Activated B cell treated with CpG ODN at 0.5 μM for 24 hours (primary cell): ENCODE data around the gene HSD17B14. TPM values are rescaled to one million over a fixed set of nuclear protein-coding genes. Genes with fewer than 3 reads are reported as not detected.
"Not testable (repeated sequence)": the region's sequence is repeated elsewhere in the genome, so short reads cannot be mapped to it uniquely, and the experiment has no call there.

Experiments
- ATAC-seq: fragments of 200-7000 bp; cut with Tn5 transposase; one replicate; pipeline ENCODE4 v1.10.0; 2021; ENCODE audit warnings: low read depth, mild to moderate bottlenecking, moderate library complexity
- CTCF ChIA-PET: fragments of 350-600 bp; sonication (Branson Sonifier 250); formaldehyde crosslinking; loops from one replicate; lab custom pipeline; 2021; ENCODE audit warnings: antibody characterized with exemption; lab: Charles Lee
- POLR2A ChIA-PET: fragments of 350-600 bp; sonication (Branson Sonifier 250); formaldehyde crosslinking; loops from one replicate; lab custom pipeline; 2021; ENCODE audit warnings: antibody characterized with exemption; lab: Charles Lee
- DNase-seq: peaks from one replicate; pipeline ENCODE4 v3.0.0; 2022
- H3K27ac Mint-ChIP-seq: one replicate; pipeline ENCODE4 v1.8.0; 2020; ENCODE audit warnings: mixed read lengths
- H3K27me3 Mint-ChIP-seq: one replicate; pipeline ENCODE4 v1.8.0; 2021; ENCODE audit warnings: mixed read lengths
- H3K36me3 Mint-ChIP-seq: one replicate; pipeline ENCODE4 v1.8.0; 2021; ENCODE audit warnings: low read depth, mixed read lengths
- H3K4me1 Mint-ChIP-seq: one replicate; pipeline ENCODE4 v1.8.0; 2021; ENCODE audit warnings: mixed read lengths
- H3K4me3 Mint-ChIP-seq: one replicate; pipeline ENCODE4 v1.8.0; 2020; ENCODE audit warnings: mild to moderate bottlenecking, mixed read lengths
- H3K9me3 Mint-ChIP-seq: one replicate; pipeline ENCODE4 v1.8.0; 2020; ENCODE audit warnings: mixed read lengths
- intact Hi-C: fragments of 100-400 bp; cut with micrococcal nuclease; formaldehyde crosslinking; loops from one replicate; pipeline ENCODE4 v1.15.1; 2024
- total RNA-seq: library from RNA; stranded (reverse); gene quantifications from 2 replicates; pipeline ENCODE4 v1.2.3, GENCODE V29; 2022
- TF ChIP-seq, protein P1 (sequence below): fragments of 200-600 bp; IDR thresholded peaks from one replicate; pipeline ENCODE4 v1.8.0; 2022; ENCODE audit warnings: antibody characterized with exemption, mild to moderate bottlenecking

The HSD17B14 gene
- total RNA-seq, 1 donor from 2014 or later = 2.6 TPM

DNA sequence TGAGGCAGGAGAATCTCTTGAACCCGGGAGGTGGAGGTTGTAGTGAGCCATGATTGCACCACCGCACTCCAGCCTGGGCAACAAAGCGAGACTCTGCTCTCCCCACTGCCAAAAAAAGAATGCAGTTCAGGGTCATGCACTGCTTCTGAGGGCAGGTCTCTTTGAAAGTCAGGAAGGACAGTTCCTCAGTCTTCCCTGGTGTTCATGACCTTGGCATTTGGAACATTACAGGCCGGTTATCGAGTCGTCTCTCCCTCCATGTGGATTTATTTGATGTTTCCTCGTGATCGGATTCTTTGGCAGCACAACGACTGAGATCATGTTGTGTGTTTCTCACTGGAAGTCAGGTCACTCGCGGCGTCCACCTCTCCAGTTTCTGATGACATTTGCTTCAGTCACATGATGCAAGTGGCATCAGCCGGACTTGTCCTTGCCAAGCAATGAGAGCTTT, 63.8 kb downstream of the HSD17B14 start:
- Mint-ChIP-seq H3K4me3 (no peak overlapping the region), H3K4me1 (no peaks in the 10 kb centered on the region), H3K27ac (no peak overlapping the region), H3K36me3 (no peaks in the 10 kb centered on the region), H3K27me3 (peaks cover 20% of the 10 kb centered on the region), H3K9me3 (no peaks in the 10 kb centered on the region)
- TF ChIP-seq, protein P1, sequence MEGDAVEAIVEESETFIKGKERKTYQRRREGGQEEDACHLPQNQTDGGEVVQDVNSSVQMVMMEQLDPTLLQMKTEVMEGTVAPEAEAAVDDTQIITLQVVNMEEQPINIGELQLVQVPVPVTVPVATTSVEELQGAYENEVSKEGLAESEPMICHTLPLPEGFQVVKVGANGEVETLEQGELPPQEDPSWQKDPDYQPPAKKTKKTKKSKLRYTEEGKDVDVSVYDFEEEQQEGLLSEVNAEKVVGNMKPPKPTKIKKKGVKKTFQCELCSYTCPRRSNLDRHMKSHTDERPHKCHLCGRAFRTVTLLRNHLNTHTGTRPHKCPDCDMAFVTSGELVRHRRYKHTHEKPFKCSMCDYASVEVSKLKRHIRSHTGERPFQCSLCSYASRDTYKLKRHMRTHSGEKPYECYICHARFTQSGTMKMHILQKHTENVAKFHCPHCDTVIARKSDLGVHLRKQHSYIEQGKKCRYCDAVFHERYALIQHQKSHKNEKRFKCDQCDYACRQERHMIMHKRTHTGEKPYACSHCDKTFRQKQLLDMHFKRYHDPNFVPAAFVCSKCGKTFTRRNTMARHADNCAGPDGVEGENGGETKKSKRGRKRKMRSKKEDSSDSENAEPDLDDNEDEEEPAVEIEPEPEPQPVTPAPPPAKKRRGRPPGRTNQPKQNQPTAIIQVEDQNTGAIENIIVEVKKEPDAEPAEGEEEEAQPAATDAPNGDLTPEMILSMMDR = no peak
- DNase-seq = no peak
- no peak for ATAC-seq
- CTCF ChIA-PET = no interaction called here
- intact Hi-C loops = no loop called here
- POLR2A ChIA-PET = interaction anchor here (0.6 kb wide), 1 partner anchor 76 kb away, joined by 3 read pairs; no protein-coding TSS in a partner anchor

- TF ChIP-seq, protein P1 = no peak
- ATAC-seq (no peak), DNase-seq (no peak)
- H3K4me3 Mint-ChIP-seq = no peak overlapping the region
- POLR2A ChIA-PET = no interaction called here
- H3K36me3 Mint-ChIP-seq = no peaks in the 10 kb centered on the region
- H3K27me3 Mint-ChIP-seq = peaks cover 23% of the 10 kb centered on the region
- CTCF ChIA-PET = no interaction called here
- intact Hi-C loops = no loop called here
- H3K9me3 Mint-ChIP-seq = no peaks in the 10 kb centered on the region
- no peak overlapping the region for H3K27ac Mint-ChIP-seq
- no peaks in the 10 kb centered on the region for H3K4me1 Mint-ChIP-seq
Measured at GRCh38 chr19:48770734-48771472, 65.4 kb downstream of the HSD17B14 start.

- H3K27ac Mint-ChIP-seq = no peak overlapping the region
- no peak overlapping the region for H3K4me3 Mint-ChIP-seq
- H3K9me3 Mint-ChIP-seq = no peaks in the 10 kb centered on the region
- DNase-seq (no peak), ATAC-seq (no peak)
- intact Hi-C loops = no loop called here
- H3K36me3 Mint-ChIP-seq = no peaks in the 10 kb centered on the region
- CTCF ChIA-PET = no interaction called here
- peaks cover 27% of the 10 kb centered on the region for H3K27me3 Mint-ChIP-seq
- H3K4me1 Mint-ChIP-seq = no peaks in the 10 kb centered on the region
- TF ChIP-seq, protein P1 = no peak
- POLR2A ChIA-PET = interaction anchor here (0.6 kb wide), 1 partner anchor 54 kb away, joined by 3 read pairs; no protein-coding TSS in a partner anchor
Measured at GRCh38 chr19:48770266-48770665, 66.0 kb downstream of the HSD17B14 start.

DNA sequence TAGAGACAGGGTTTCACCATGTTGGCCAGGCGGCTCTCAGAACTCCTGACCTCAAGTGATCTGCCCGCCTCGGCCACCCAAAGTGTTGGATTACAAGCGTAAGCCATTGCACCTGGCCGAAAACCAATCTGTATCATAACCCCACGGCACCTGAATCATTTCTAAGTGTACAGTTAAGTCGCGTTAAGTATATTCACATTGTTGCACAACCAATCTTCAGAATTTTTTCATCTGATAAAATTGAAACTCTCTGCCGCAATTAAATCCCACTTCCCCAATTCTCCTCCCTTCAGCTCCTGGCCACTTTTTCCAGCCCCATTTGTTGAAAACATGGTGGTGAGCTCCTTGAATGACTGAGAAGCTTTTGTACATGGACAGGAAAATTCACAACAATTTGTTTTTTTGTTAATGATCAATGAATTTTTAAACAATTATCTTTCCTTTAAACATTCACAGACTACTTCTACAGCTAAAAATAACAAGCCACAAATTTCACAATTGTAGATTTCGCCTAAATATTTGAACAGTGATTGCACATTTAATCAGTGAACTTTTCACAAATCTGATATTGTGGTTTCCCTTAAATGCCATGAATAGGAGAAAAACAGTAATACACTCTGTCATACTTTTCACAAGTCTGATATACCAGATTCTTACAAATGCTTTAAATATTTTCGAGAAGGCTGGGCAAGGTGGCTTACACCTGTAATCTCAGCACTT, 67.1 kb downstream of the HSD17B14 start:
- H3K36me3 Mint-ChIP-seq = no peaks in the 10 kb centered on the region
- CTCF ChIA-PET = no interaction called here
- POLR2A ChIA-PET = interaction anchor here (0.6 kb wide), 1 partner anchor 55 kb away, joined by 3 read pairs; no protein-coding TSS in a partner anchor
- DNase-seq (no peak), ATAC-seq (no peak)
- no peaks in the 10 kb centered on the region for H3K4me1 Mint-ChIP-seq
- H3K9me3 Mint-ChIP-seq = no peaks in the 10 kb centered on the region
- H3K27ac Mint-ChIP-seq = no peak overlapping the region
- intact Hi-C loops = no loop called here
- peaks cover 27% of the 10 kb centered on the region for H3K27me3 Mint-ChIP-seq
- no peak overlapping the region for H3K4me3 Mint-ChIP-seq
- TF ChIP-seq, protein P1 = no peak

- intact Hi-C loops, H3K36me3 Mint-ChIP-seq, H3K27ac Mint-ChIP-seq, POLR2A ChIA-PET, DNase-seq, H3K4me3 Mint-ChIP-seq, H3K4me1 Mint-ChIP-seq, ATAC-seq, H3K9me3 Mint-ChIP-seq, CTCF ChIA-PET: not testable (repeated sequence)
- peaks cover 27% of the 10 kb centered on the region for H3K27me3 Mint-ChIP-seq
Measured at GRCh38 chr19:48768171-48768753, 68.0 kb downstream of the HSD17B14 start.

GRCh38 chr19:48765816-48766215, 70.5 kb downstream of the HSD17B14 start:
- H3K4me3 Mint-ChIP-seq, CTCF ChIA-PET: not testable (repeated sequence)

More at GRCh38 chr19:48765816-48766215, 70.5 kb downstream of the HSD17B14 start:
- POLR2A ChIA-PET, H3K36me3 Mint-ChIP-seq, intact Hi-C loops, H3K9me3 Mint-ChIP-seq, DNase-seq, H3K27ac Mint-ChIP-seq, H3K4me1 Mint-ChIP-seq, ATAC-seq: not testable (repeated sequence)
- peaks cover 30% of the 10 kb centered on the region for H3K27me3 Mint-ChIP-seq
